Ovary (tissue), 9 donors: ENCODE results near the gene LGALS12. TPM values are rescaled to one million over a fixed set of nuclear protein-coding genes. Genes with fewer than 3 reads are reported as not detected.

Experiments
- DNase-seq, 5 donors: peaks; one replicate each; pipeline ENCODE4 v3.0.0-alpha.2; 2019 to 2020
- H3K27ac ChIP-seq, 2 donors: fragments of 200-600 bp; one replicate each; pipeline versions ENCODE4 v1.5.1 to v1.8.0; 2019 to 2022
- H3K27me3 ChIP-seq: fragments of 200-600 bp; one replicate; pipeline ENCODE4 v1.8.0; 2022
- H3K36me3 ChIP-seq: fragments of 200-600 bp; sonication (generic); one replicate; pipeline ENCODE4 v1.5.1; 2019
- H3K4me1 ChIP-seq: one replicate; pipeline ENCODE4 v1.8.1; 2013; ENCODE audit warnings: mild to moderate bottlenecking, moderate library complexity; ENCODE audit not compliant: insufficient read depth
- H3K4me3 ChIP-seq: fragments of 200-600 bp; sonication (generic); one replicate; pipeline ENCODE4 v1.5.1; 2017
- H3K9me3 ChIP-seq, 2 donors: fragments of 200-600 bp in 1 of 2; sonication (generic) in 1 of 2; one replicate each; pipeline versions ENCODE4 v1.5.1 to v1.8.1; 2013 to 2019; ENCODE audit warnings: mild to moderate bottlenecking in 1 of 2, moderate library complexity in 1 of 2
- EP300 ChIP-seq: sonication (generic); formaldehyde crosslinking; IDR thresholded peaks from one replicate; pipeline ENCODE4 v1.6.1; 2017; ENCODE audit warnings: antibody characterized with exemption
- POLR2A ChIP-seq: fragments of 450-650 bp; IDR thresholded peaks from one replicate; pipeline ENCODE4 v1.6.1; 2017; ENCODE audit warnings: antibody characterized with exemption, mild to moderate bottlenecking, moderate library complexity
- WGBS, 3 donors: extraction: QIAGEN DNeasy Blood & Tissue Kit in 1 of 3; methylation state at CpG; one replicate each; pipeline versions ENCODE4 v1.1.5 to v1.1.7; 2013 to 2017; 5-methylcytosine and 5-hydroxymethylcytosine counted together
- intact Hi-C, 4 donors: fragments of 100-400 bp; cut with DNase I; formaldehyde crosslinking; loops; one replicate each; pipeline versions ENCODE4 v1.11.0 to v1.15.1; 2022 to 2023
- polyA plus RNA-seq, 2 donors: library from polyadenylated mRNA; stranded (reverse); fragments of 200-250 nt in 1 of 2; fragments of 350-450 nt in 1 of 2; fragmentation: Illumina TruSeq in 1 of 2; extraction: RNeasy Lipid Tissue Mini Kit (QIAGEN cat#74804) in 1 of 2; gene quantifications; one replicate each; pipeline ENCODE4 v1.2.3, GENCODE V29; 2013 to 2014
- total RNA-seq, 7 donors: library from RNA; depleted of rRNA in 2 of 7; stranded (reverse); fragments of >200 nt in 2 of 7; fragmentation: NEBNext Ultra II Directional in 3 of 7; extraction: Animal tissue kit (Norgen Biotek cat#: 25700) in 3 of 7; gene quantifications; one replicate each; pipeline versions ENCODE4 v1.1.0 to v1.2.4, GENCODE V29; 2016 to 2023
- TF ChIP-seq, protein P1 (sequence below), 3 donors: fragments of 450-650 bp in 2 of 3; fragments of 200-600 bp in 1 of 3; IDR thresholded peaks; one replicate each; pipeline versions ENCODE4 v1.5.1 to v1.8.0; 2016 to 2022; ENCODE audit warnings: antibody characterized with exemption in 3 of 3, mild to moderate bottlenecking in 1 of 3
- donor health status: DM: no; HTN: no; CAD: no; lungs with moderate emphysema.
- donor health status: DM: no; HTN: no; CAD: no.
- donor health status: Bipolar disorder and iron deficiency.
- donor health status: DM: yes; HTN: yes; CAD: no.
- donor health status: DM: no; HTN: no; CAD: no.
- donor health status: DM: yes; HTN: yes; CAD: no.

The LGALS12 gene
- total and polyA plus RNA-seq, 9 donors, result 0.19 to 28.7 (median 0.74) TPM; not detected in 1

- H3K4me1 ChIP-seq, result no peaks in the 10 kb centered on the region
These were observed 10.9 kb upstream of the LGALS12 start for GRCh38 chr11:63494975-63495374.

DNA sequence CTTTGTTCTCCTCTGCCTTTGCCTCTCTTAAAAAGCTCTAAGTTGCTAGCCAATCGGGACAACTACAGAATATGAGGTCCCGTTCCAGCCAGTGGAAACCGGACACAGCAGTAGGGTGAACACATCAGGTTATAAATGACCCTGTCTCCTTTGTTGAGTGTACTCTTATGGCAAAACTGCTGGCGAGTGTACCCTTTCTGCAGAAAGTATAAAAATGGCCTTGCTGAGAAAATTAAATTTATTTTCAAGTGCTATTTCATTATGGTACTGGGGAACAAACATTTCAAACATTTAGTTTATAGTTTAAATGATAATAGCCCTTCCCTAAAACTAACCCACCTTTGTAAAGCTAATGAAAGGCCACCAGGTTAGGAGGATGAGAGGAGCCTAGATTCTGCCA is 6.0 kb upstream of the LGALS12 start:
- Histone ChIP-seq H3K4me1 (peaks cover 1% of the 10 kb centered on the region), H3K36me3 (no peaks in the 10 kb centered on the region), H3K4me3 (no peak overlapping the region), H3K9me3 (peaks cover 0 to 3% of the 10 kb centered on the region in 2 donors), H3K27ac (no peak overlapping the region), H3K27me3 (no peaks in the 10 kb centered on the region)
- 92 to 97% (median 93%) methylated on average over 4 of the region's 4 CpGs for WGBS, 3 donors
- TF ChIP-seq, protein P1, sequence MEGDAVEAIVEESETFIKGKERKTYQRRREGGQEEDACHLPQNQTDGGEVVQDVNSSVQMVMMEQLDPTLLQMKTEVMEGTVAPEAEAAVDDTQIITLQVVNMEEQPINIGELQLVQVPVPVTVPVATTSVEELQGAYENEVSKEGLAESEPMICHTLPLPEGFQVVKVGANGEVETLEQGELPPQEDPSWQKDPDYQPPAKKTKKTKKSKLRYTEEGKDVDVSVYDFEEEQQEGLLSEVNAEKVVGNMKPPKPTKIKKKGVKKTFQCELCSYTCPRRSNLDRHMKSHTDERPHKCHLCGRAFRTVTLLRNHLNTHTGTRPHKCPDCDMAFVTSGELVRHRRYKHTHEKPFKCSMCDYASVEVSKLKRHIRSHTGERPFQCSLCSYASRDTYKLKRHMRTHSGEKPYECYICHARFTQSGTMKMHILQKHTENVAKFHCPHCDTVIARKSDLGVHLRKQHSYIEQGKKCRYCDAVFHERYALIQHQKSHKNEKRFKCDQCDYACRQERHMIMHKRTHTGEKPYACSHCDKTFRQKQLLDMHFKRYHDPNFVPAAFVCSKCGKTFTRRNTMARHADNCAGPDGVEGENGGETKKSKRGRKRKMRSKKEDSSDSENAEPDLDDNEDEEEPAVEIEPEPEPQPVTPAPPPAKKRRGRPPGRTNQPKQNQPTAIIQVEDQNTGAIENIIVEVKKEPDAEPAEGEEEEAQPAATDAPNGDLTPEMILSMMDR (IDR thresholded peaks at IDR 0.05), result no peak
- TF ChIP-seq EP300 (no peak), POLR2A (no peak)
- no peak for DNase-seq
- intact Hi-C loops, result loop anchor here in 1 of 4 donors (10.0 kb wide), 1 partner anchor 445 kb away; no protein-coding TSS in a partner anchor

More at GRCh38 chr11:63494975-63495374, 10.9 kb upstream of the LGALS12 start:
- TF ChIP-seq EP300 (no peak), POLR2A (no peak)
- TF ChIP-seq, protein P1 (IDR thresholded peaks at IDR 0.05), result no peak
- peaks cover 0 to 3% of the 10 kb centered on the region in 2 donors for H3K9me3 ChIP-seq
- no peaks in the 10 kb centered on the region for H3K36me3 ChIP-seq
- H3K27me3 ChIP-seq, result no peaks in the 10 kb centered on the region
- DNase-seq, result no peak
- no peak overlapping the region for H3K27ac ChIP-seq
- WGBS, 3 donors, result 88 to 92% (median 91%) methylated on average over 6 of the region's 6 CpGs
- intact Hi-C loops, result loop anchor here in 2 of 4 donors (5.0 to 10.0 kb wide), 2 partner anchors 127 to 450 kb away; no protein-coding TSS in a partner anchor
- no peak overlapping the region for H3K4me3 ChIP-seq

DNA sequence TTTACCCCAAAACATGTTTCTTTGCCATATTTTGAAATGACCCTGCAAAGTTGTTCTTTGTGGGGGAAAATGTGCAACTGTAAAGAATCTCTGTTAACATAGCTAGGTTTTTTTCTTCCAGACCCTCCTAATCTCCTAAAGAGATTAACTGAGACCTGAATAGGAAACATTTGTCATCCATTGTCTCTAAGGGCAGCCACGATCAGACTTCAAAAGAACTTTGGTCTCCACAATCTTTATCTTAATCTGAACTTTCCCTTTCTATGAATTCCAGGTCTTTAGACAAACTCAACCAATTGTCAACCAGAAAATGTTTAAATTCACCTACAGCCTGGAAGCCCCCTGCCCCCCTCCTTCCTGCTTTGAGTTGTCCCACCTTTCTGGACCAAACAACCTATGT is 4.6 kb upstream of the LGALS12 start:
- intact Hi-C loops, result no loop called here
- DNase-seq, result no peak
- Histone ChIP-seq H3K36me3 (no peaks in the 10 kb centered on the region), H3K4me1 (peaks cover 2% of the 10 kb centered on the region), H3K4me3 (no peak overlapping the region), H3K27ac (no peak overlapping the region), H3K9me3 (peaks cover 0 to 3% of the 10 kb centered on the region in 2 donors), H3K27me3 (no peaks in the 10 kb centered on the region)
- 76 to 84% (median 77%) methylated on average over 1 of the region's 1 CpG for WGBS, 3 donors
- TF ChIP-seq POLR2A (no peak), EP300 (no peak)
- TF ChIP-seq, protein P1 (IDR thresholded peaks at IDR 0.05), result no peak

- Histone ChIP-seq H3K4me1 (peaks cover 2% of the 10 kb centered on the region), H3K27ac (no peak overlapping the region), H3K4me3 (no peak overlapping the region), H3K36me3 (no peaks in the 10 kb centered on the region), H3K9me3 (peaks cover 0 to 3% of the 10 kb centered on the region in 2 donors), H3K27me3 (no peaks in the 10 kb centered on the region)
- TF ChIP-seq POLR2A, result no peak
- TF ChIP-seq, protein P1 (IDR thresholded peaks at IDR 0.05), result no peak
- TF ChIP-seq EP300, result no peak
- 67 to 82% (median 77%) methylated on average over 2 of the region's 2 CpGs for WGBS, 3 donors
- intact Hi-C loops, result no loop called here
- no peak for DNase-seq
These were observed 3.5 kb upstream of the LGALS12 start for GRCh38 chr11:63502252-63502820.
